Large intestine (tissue), 12 donors: ENCODE measurements around the gene PDHX. TPM values are rescaled to one million over a fixed set of nuclear protein-coding genes. Genes with fewer than 3 reads are reported as not detected.

Experiments used
- DNase-seq, 2 donors: peaks; one replicate each; pipeline versions ENCODE4 v3.0.0 to v3.0.0-alpha.2; 2013
- H3K27ac ChIP-seq: one replicate; pipeline ENCODE4 v1.5.1; 2013; ENCODE audit warnings: low read length
- H3K27me3 ChIP-seq: 2 replicates; pipeline ENCODE4 v1.6.1; 2013; ENCODE audit warnings: low read length; ENCODE audit not compliant: control insufficient read depth, insufficient read depth
- H3K36me3 ChIP-seq: 2 replicates; pipeline ENCODE4 v1.6.1; 2013; ENCODE audit warnings: low read length; ENCODE audit not compliant: control insufficient read depth, insufficient read depth
- H3K4me1 ChIP-seq: one replicate; pipeline ENCODE4 v1.6.1; 2013; ENCODE audit warnings: low read length; ENCODE audit not compliant: control insufficient read depth, insufficient read depth
- H3K4me3 ChIP-seq: one replicate; pipeline ENCODE4 v1.5.1; 2013; ENCODE audit warnings: low read length
- H3K9me3 ChIP-seq: one replicate; pipeline ENCODE4 v1.6.1; 2013; ENCODE audit warnings: mild to moderate bottlenecking, low read depth, low read length, moderate library complexity; ENCODE audit not compliant: control insufficient read depth
- whole genome bisulfite sequencing: methylation state at CpG from one replicate; pipeline ENCODE4 v1.1.5; 2013; ENCODE audit warnings: low lambda C conversion rate; ENCODE audit not compliant: insufficient coverage; 5-methylcytosine and 5-hydroxymethylcytosine counted together
- long read RNA-seq, 11 donors: transcript quantifications; one replicate each; lab custom pipeline, GENCODE V29; 2026
- polyA plus RNA-seq: library from polyadenylated mRNA; unstranded; fragments of 120-200 nt; gene quantifications from one replicate; pipeline ENCODE4 v1.2.1, GENCODE V29; 2013

PDHX gene
- polyA plus RNA-seq: 25.6 TPM
- long read RNA-seq, donor 1, partial matches to known transcripts: 7 of 23 reads
- long read RNA-seq, donor 1, other reads (novel, unspliced or antisense): 12 of 23 reads
- long read RNA-seq, donor 2, transcript PDHX-201 (11 exons, 2,389 nt): major isoform, 8 of 66 reads
- long read RNA-seq, donor 2, partial matches to known transcripts: 19 of 66 reads
- long read RNA-seq, donor 2, other reads (novel, unspliced or antisense): 38 of 66 reads
- long read RNA-seq, donor 3: 0 reads
- long read RNA-seq, donor 4, partial matches to known transcripts: 0 of 1 reads
- long read RNA-seq, donor 4, other reads (novel, unspliced or antisense): 0 of 1 reads
- long read RNA-seq, donor 5, partial matches to known transcripts: 21 of 22 reads
- long read RNA-seq, donor 5, other reads (novel, unspliced or antisense): 0 of 22 reads
- long read RNA-seq, donor 6, transcript PDHX-201 (11 exons, 2,389 nt): major isoform, 7 of 7 reads
- long read RNA-seq, donor 6, partial matches to known transcripts: 0 of 7 reads
- long read RNA-seq, donor 6, other reads (novel, unspliced or antisense): 0 of 7 reads
- long read RNA-seq, donor 7, partial matches to known transcripts: 0 of 2 reads
- long read RNA-seq, donor 7, other reads (novel, unspliced or antisense): 0 of 2 reads
- long read RNA-seq, donor 8, partial matches to known transcripts: 6 of 10 reads
- long read RNA-seq, donor 8, other reads (novel, unspliced or antisense): 0 of 10 reads
- long read RNA-seq, donor 9, transcript PDHX-201 (11 exons, 2,389 nt): major isoform, 9 of 91 reads
- long read RNA-seq, donor 9, partial matches to known transcripts: 61 of 91 reads
- long read RNA-seq, donor 9, other reads (novel, unspliced or antisense): 20 of 91 reads
- long read RNA-seq, donor 10, transcript PDHX-201 (11 exons, 2,389 nt): major isoform, 7 of 59 reads
- long read RNA-seq, donor 10, partial matches to known transcripts: 26 of 59 reads
- long read RNA-seq, donor 10, other reads (novel, unspliced or antisense): 26 of 59 reads
- long read RNA-seq, donor 11, transcript PDHX-201 (11 exons, 2,389 nt): major isoform, 9 of 9 reads
- long read RNA-seq, donor 11, partial matches to known transcripts: 0 of 9 reads
- long read RNA-seq, donor 11, other reads (novel, unspliced or antisense): 0 of 9 reads

DNA sequence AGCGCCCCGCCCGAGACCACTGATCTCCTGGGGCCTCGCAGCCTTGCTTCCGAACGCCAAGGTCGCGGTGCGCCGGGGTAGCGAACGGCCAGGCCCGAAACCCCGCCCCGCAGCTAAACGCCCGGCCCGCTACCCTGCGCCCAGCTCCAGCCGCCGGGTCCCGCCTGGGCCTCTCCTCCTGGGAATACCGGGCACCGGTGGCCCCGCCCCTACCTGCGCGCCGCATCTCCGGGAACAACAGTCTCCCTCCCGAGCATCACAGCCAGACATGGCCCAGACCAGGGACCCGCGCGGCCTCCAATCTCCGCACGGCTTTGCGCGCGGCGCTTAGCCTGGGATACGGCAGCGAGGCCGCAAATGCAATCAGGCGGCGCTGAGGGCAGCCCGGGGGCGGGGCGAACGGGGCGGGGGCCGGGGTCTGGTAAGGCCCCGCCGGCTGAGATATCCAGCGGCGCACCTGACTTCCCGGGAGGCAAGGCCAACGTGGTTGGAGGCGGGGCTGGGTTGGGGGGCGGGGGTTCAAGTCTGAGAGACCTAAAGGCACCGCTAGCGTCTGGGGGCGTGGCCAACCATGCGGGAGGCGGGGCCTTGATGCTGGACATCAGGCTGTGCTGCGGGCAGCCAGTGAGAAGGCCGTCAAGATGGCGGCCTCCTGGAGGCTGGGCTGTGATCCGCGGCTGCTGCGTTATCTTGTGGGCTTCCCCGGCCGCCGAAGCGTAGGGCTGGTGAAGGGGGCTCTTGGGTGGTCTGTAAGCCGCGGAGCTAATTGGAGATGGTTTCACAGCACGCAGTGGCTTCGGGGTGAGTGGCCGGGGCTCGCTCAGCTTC is at the start of gene PDHX, which contains the start of gene APIP:
Gene PDHX (plus strand): TSS at position 604 of the 828 bp plus-strand sequence. CDS start 38 bp downstream, at position 642.
Gene APIP (minus strand): TSS at position 365 of the 828 bp plus-strand sequence. CDS start 95 bp downstream, at position 270.
- Histone ChIP-seq H3K9me3 (no peaks in the 10 kb centered on the region), H3K27me3 (no peaks in the 10 kb centered on the region), H3K36me3 (peaks cover 3% of the 10 kb centered on the region), H3K27ac (peak within 1 kb of the TSS; percentile 99), H3K4me1 (peaks cover 8% of the 10 kb centered on the region), H3K4me3 (peak within 1 kb of the TSS; percentile 83)
- peak; percentile 99 for DNase-seq
- no CpG with 5 or more reads among the region's 79 CpGs for WGBS

GRCh38 chr11:34869425-34869824 is 47.0 kb upstream of the PDHX start:
- Histone ChIP-seq H3K9me3 (no peaks in the 10 kb centered on the region), H3K36me3 (no peaks in the 10 kb centered on the region), H3K27ac (no peak overlapping the region), H3K27me3 (no peaks in the 10 kb centered on the region), H3K4me3 (no peak overlapping the region), H3K4me1 (no peaks in the 10 kb centered on the region)
- no CpG with 5 or more reads among the region's 3 CpGs for WGBS
- DNase-seq: no peak

- H3K27ac ChIP-seq: no peak overlapping the region
- H3K9me3 ChIP-seq: peaks cover 2% of the 10 kb centered on the region
- whole genome bisulfite sequencing: 100% methylated on average over 1 of the region's 5 CpGs
- H3K4me1 ChIP-seq: no peaks in the 10 kb centered on the region
- H3K27me3 ChIP-seq: no peaks in the 10 kb centered on the region
- no peaks in the 10 kb centered on the region for H3K36me3 ChIP-seq
- H3K4me3 ChIP-seq: no peak overlapping the region
- DNase-seq: no peak
Observed at GRCh38 chr11:34870548-34871196, 45.7 kb upstream of the PDHX start.

- Histone ChIP-seq H3K27ac (no peak overlapping the region), H3K27me3 (no peaks in the 10 kb centered on the region), H3K4me1 (no peaks in the 10 kb centered on the region), H3K36me3 (no peaks in the 10 kb centered on the region), H3K9me3 (peaks cover 2% of the 10 kb centered on the region), H3K4me3 (no peak overlapping the region)
- no peak for DNase-seq
- 100% methylated on average over 1 of the region's 4 CpGs for WGBS
Observed at GRCh38 chr11:34874202-34874601, 42.2 kb upstream of the PDHX start.

DNA sequence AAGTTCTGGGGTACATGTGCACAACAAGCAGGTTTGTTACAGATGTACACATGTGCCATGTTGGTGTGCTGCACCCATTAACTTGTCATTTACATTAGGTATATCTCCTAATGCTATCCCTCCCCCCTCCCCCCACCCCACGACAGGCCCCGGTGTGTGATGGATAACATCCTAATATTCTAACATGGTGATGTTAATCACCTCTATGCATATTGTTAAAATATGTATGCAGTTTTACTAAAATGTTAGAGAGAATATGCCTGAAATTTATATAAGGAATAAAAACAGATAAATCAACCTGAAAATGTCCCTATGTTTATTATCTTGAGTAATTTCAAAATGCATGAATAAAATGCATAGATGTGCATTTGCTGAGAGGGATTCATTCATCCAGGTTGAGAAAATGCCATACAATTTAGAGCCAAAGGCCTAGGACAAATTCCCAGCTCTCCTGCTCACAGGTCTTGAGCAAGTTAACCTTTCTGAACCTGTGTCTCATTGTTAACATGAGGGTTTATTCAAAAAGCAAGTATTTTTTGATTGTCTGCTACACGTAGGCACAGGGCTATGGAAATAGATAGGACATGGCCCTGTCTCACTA is 38.9 kb upstream of the PDHX start:
- Histone ChIP-seq H3K4me3 (no peak overlapping the region), H3K36me3 (no peaks in the 10 kb centered on the region), H3K4me1 (no peaks in the 10 kb centered on the region), H3K9me3 (peaks cover 2% of the 10 kb centered on the region), H3K27ac (no peak overlapping the region), H3K27me3 (no peaks in the 10 kb centered on the region)
- WGBS: no CpG with 5 or more reads among the region's 3 CpGs
- no peak for DNase-seq

DNA sequence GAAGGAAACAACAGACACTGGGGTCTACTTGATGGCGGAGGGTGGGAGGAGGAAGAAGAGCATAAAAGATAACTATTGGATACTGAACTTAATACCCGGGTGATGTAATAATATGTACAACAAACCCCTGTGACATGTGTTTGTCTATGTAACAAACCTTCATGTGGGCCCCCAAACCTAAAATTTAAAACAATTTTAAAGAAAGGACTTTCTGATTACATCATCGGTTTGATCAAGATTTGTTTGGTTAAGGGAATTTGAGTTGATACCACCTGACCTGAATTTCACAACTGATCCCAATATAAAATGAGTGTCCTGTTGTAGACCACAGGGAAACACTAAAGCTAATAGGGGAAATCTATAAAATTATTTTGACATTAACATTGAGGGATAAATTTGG is 34.5 kb upstream of the PDHX start:
- Histone ChIP-seq H3K9me3 (no peaks in the 10 kb centered on the region), H3K4me1 (no peaks in the 10 kb centered on the region), H3K36me3 (peaks cover 4% of the 10 kb centered on the region), H3K4me3 (no peak overlapping the region), H3K27me3 (no peaks in the 10 kb centered on the region), H3K27ac (no peak overlapping the region)
- no peak for DNase-seq
- 100% methylated on average over 2 of the region's 3 CpGs for WGBS

DNA sequence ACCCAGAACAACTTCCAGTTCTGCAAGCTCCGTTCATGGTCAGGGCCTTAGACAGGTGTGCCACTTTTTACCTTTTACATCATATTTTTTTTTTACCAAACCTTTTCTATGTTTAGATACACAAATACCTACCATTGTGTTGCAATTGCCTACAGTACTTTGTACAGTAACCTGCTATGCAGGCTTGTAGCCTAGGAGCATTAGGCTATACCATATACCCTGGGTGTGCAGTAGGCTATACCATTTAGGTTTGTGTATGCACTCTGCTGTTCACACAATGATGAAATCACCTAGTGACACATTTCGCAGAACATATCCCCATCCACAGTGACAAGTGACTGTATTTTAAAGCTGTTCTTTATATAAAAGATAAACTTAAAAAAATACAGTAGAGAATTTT is 29.8 kb upstream of the PDHX start:
- no peaks in the 10 kb centered on the region for H3K4me1 ChIP-seq
- no peak overlapping the region for H3K4me3 ChIP-seq
- DNase-seq: no peak
- H3K9me3 ChIP-seq: no peaks in the 10 kb centered on the region
- H3K36me3 ChIP-seq: peaks cover 4% of the 10 kb centered on the region
- WGBS: 86% methylated on average over 1 of the region's 2 CpGs
- H3K27me3 ChIP-seq: no peaks in the 10 kb centered on the region
- H3K27ac ChIP-seq: no peak overlapping the region

- H3K27me3 ChIP-seq: no peaks in the 10 kb centered on the region
- no peaks in the 10 kb centered on the region for H3K4me1 ChIP-seq
- no peak for DNase-seq
- H3K36me3 ChIP-seq: peaks cover 4% of the 10 kb centered on the region
- H3K27ac ChIP-seq: no peak overlapping the region
- H3K4me3 ChIP-seq: no peak overlapping the region
- WGBS: no CpG with 5 or more reads among the region's 1 CpG
- H3K9me3 ChIP-seq: no peaks in the 10 kb centered on the region
Observed at GRCh38 chr11:34887260-34887659, 29.2 kb upstream of the PDHX start.

- Histone ChIP-seq H3K36me3 (peaks cover 2% of the 10 kb centered on the region), H3K4me1 (no peaks in the 10 kb centered on the region), H3K9me3 (no peaks in the 10 kb centered on the region), H3K4me3 (no peak overlapping the region), H3K27ac (no peak overlapping the region), H3K27me3 (no peaks in the 10 kb centered on the region)
- 40% methylated on average over 1 of the region's 2 CpGs for WGBS
- DNase-seq: no peak
Observed at GRCh38 chr11:34890089-34890488, 26.3 kb upstream of the PDHX start.
